Aorta (tissue), 5 donors: Measurements from ENCODE around the gene SACS. TPM values are rescaled to one million over a fixed set of nuclear protein-coding genes. Genes with fewer than 3 reads are reported as not detected.
A peak's percentile ranks its signal among the peaks of the same experiment; 100 is the strongest.

Experiments used
- ATAC-seq: fragments of 200-7000 bp; cut with Tn5 transposase; one replicate; pipeline ENCODE4 v1.9.1; 2022; ENCODE audit warnings: moderate library complexity; ENCODE audit not compliant: low FRiP score
- DNase-seq, 2 donors: peaks; one replicate each; pipeline ENCODE4 v3.0.0-alpha.2; 2020
- H3K27ac ChIP-seq, 2 donors: one replicate each; pipeline ENCODE4 v1.5.1; 2013; ENCODE audit warnings: low read length in 2 of 2, mild to moderate bottlenecking in 2 of 2, moderate library complexity in 2 of 2, control low read depth in 1 of 2, inconsistent platforms in 1 of 2, low read depth in 1 of 2
- H3K27me3 ChIP-seq, 2 donors: one replicate each; pipeline ENCODE4 v1.6.1; 2013; ENCODE audit warnings: control low read depth in 1 of 2, low read length in 1 of 2, mild to moderate bottlenecking in 1 of 2, moderate library complexity in 1 of 2; ENCODE audit not compliant: insufficient read depth in 2 of 2, control insufficient read depth in 1 of 2
- H3K36me3 ChIP-seq, 2 donors: one replicate each; pipeline ENCODE4 v1.6.1; 2013; ENCODE audit warnings: control low read depth in 1 of 2, low read length in 1 of 2, mild to moderate bottlenecking in 1 of 2; ENCODE audit not compliant: insufficient read depth in 2 of 2, control insufficient read depth in 1 of 2
- H3K4me1 ChIP-seq, 2 donors: one replicate each; pipeline ENCODE4 v1.6.1; 2013; ENCODE audit warnings: low read length in 2 of 2, control low read depth in 1 of 2, mild to moderate bottlenecking in 1 of 2, moderate library complexity in 1 of 2; ENCODE audit not compliant: insufficient read depth in 2 of 2, control insufficient read depth in 1 of 2
- H3K4me3 ChIP-seq, 2 donors: one replicate each; pipeline ENCODE4 v1.5.1; 2013; ENCODE audit warnings: low read length in 2 of 2, control low read depth in 1 of 2, mild to moderate bottlenecking in 1 of 2
- H3K9me3 ChIP-seq: one replicate; pipeline ENCODE4 v1.6.1; 2013; ENCODE audit warnings: mild to moderate bottlenecking, low read length; ENCODE audit not compliant: control insufficient read depth
- WGBS, 2 donors: extraction: QIAGEN DNeasy Blood & Tissue Kit; methylation state at CpG; one replicate each; pipeline ENCODE4 v1.1.7; 2013; 5-methylcytosine and 5-hydroxymethylcytosine counted together
- intact Hi-C, 2 donors: fragments of 100-400 bp; cut with DNase I; formaldehyde crosslinking; loops; one replicate each; pipeline versions ENCODE4 v1.14.2 to v1.15.0; 2022
- polyA plus RNA-seq, 2 donors: library from polyadenylated mRNA; stranded (reverse); fragments of 200-250 nt; gene quantifications; one replicate each; pipeline ENCODE4 v1.2.3, GENCODE V29; 2013
- total RNA-seq, 2 donors: library from RNA; stranded (reverse); fragmentation: NEBNext Ultra II Directional; extraction: Animal tissue kit (Norgen Biotek cat#: 25700); gene quantifications; one replicate each; pipeline ENCODE4 v1.2.1, GENCODE V29; 2021
- donor health status: healthy with polysubstance abuse.
- donor health status: Bipolar disorder and iron deficiency.
- donor health status: DM: no; HTN: no; CAD: no.
- donor health status: DM: no; HTN: no; CAD: no.
- donor health status: DM: yes; HTN: yes; CAD: no.

SACS gene
- total and polyA plus RNA-seq, 4 donors = 3.0 to 79.0 (median 26.2) TPM

- no peak for DNase-seq
- WGBS, 2 donors = 90 to 97% methylated on average over 4 of the region's 4 CpGs
- no peak for ATAC-seq
These were observed 25.5 kb upstream of the SACS start for GRCh38 chr13:23458989-23459388.

GRCh38 chr13:23456437-23457210, 23.1 kb upstream of the SACS start:
- no peaks in the 10 kb centered on the region for H3K27me3 ChIP-seq
- no peak overlapping the region for H3K27ac ChIP-seq
- WGBS, 2 donors = 93 to 95% methylated on average over 9 of the region's 9 CpGs
- intact Hi-C loops = no loop called here
- H3K4me3 ChIP-seq = no peak overlapping the region
- no peaks in the 10 kb centered on the region for H3K9me3 ChIP-seq
- ATAC-seq (no peak), DNase-seq (no peak)
- H3K4me1 ChIP-seq = peaks cover 0 to under 1% of the 10 kb centered on the region in 2 donors
- no peaks in the 10 kb centered on the region for H3K36me3 ChIP-seq

More at GRCh38 chr13:23458989-23459388, 25.5 kb upstream of the SACS start:
- Histone ChIP-seq H3K9me3 (no peaks in the 10 kb centered on the region), H3K4me1 (peaks cover 4 to 5% of the 10 kb centered on the region in 2 donors), H3K27ac (no peak overlapping the region), H3K36me3 (no peaks in the 10 kb centered on the region), H3K4me3 (no peak overlapping the region), H3K27me3 (no peaks in the 10 kb centered on the region)
- intact Hi-C loops = no loop called here

- intact Hi-C loops = no loop called here
- ATAC-seq = no peak
- no peak for DNase-seq
- no peaks in the 10 kb centered on the region for H3K36me3 ChIP-seq
- 73 to 76% methylated on average over 7 of the region's 7 CpGs for WGBS, 2 donors
- no peaks in the 10 kb centered on the region for H3K4me1 ChIP-seq
- no peak overlapping the region for H3K4me3 ChIP-seq
- no peaks in the 10 kb centered on the region for H3K27me3 ChIP-seq
- no peak overlapping the region for H3K27ac ChIP-seq
- no peaks in the 10 kb centered on the region for H3K9me3 ChIP-seq
These were observed 22.1 kb upstream of the SACS start for GRCh38 chr13:23455401-23456185.

- 82 to 89% methylated on average over 8 of the region's 8 CpGs for WGBS, 2 donors
- Histone ChIP-seq H3K4me1 (no peaks in the 10 kb centered on the region), H3K9me3 (no peaks in the 10 kb centered on the region), H3K27me3 (no peaks in the 10 kb centered on the region), H3K36me3 (no peaks in the 10 kb centered on the region), H3K4me3 (no peak overlapping the region), H3K27ac (no peak overlapping the region)
- intact Hi-C loops = no loop called here
- DNase-seq = no peak
- no peak for ATAC-seq
These were observed 19.6 kb upstream of the SACS start for GRCh38 chr13:23453132-23453531.

- no peak overlapping the region for H3K27ac ChIP-seq
- ATAC-seq = no peak
- H3K4me3 ChIP-seq = no peak overlapping the region
- no peaks in the 10 kb centered on the region for H3K27me3 ChIP-seq
- WGBS, 2 donors = 76 to 78% methylated on average over 8 of the region's 8 CpGs
- H3K36me3 ChIP-seq = no peaks in the 10 kb centered on the region
- intact Hi-C loops = no loop called here
- DNase-seq = no peak
- no peaks in the 10 kb centered on the region for H3K9me3 ChIP-seq
- no peaks in the 10 kb centered on the region for H3K4me1 ChIP-seq
These were observed 17.0 kb upstream of the SACS start for GRCh38 chr13:23450340-23451046.

- H3K27me3 ChIP-seq = no peaks in the 10 kb centered on the region
- no peak overlapping the region for H3K4me3 ChIP-seq
- H3K27ac ChIP-seq = no peak overlapping the region
- no peaks in the 10 kb centered on the region for H3K4me1 ChIP-seq
- 72% methylated on average over 5 of the region's 5 CpGs for WGBS, 2 donors
- ATAC-seq (no peak), DNase-seq (no peak)
- no peaks in the 10 kb centered on the region for H3K9me3 ChIP-seq
- intact Hi-C loops = no loop called here
- no peaks in the 10 kb centered on the region for H3K36me3 ChIP-seq
These were observed 16.1 kb upstream of the SACS start for GRCh38 chr13:23449398-23450162.

GRCh38 chr13:23447927-23448326, 14.4 kb upstream of the SACS start:
- Histone ChIP-seq H3K9me3 (no peaks in the 10 kb centered on the region), H3K4me3 (no peak overlapping the region), H3K27ac (no peak overlapping the region), H3K27me3 (no peaks in the 10 kb centered on the region), H3K36me3 (no peaks in the 10 kb centered on the region), H3K4me1 (no peaks in the 10 kb centered on the region)
- intact Hi-C loops = no loop called here
- DNase-seq (no peak), ATAC-seq (peak; percentile 59)
- WGBS, 2 donors = 85 to 96% methylated on average over 3 of the region's 3 CpGs

- 81 to 90% methylated on average over 1 of the region's 1 CpG for WGBS, 2 donors
- H3K9me3 ChIP-seq = no peaks in the 10 kb centered on the region
- no peaks in the 10 kb centered on the region for H3K27me3 ChIP-seq
- H3K27ac ChIP-seq = no peak overlapping the region
- H3K4me3 ChIP-seq = no peak overlapping the region
- DNase-seq (no peak), ATAC-seq (no peak)
- H3K4me1 ChIP-seq = no peaks in the 10 kb centered on the region
- H3K36me3 ChIP-seq = no peaks in the 10 kb centered on the region
- intact Hi-C loops = no loop called here
These were observed 12.3 kb upstream of the SACS start for GRCh38 chr13:23445794-23446193.
